A673 (cell line): ENCODE measurements around the gene TMC3. TPM values are rescaled to one million over a fixed set of nuclear protein-coding genes. Genes with fewer than 3 reads are reported as not detected.
A peak's percentile ranks its signal among the peaks of the same experiment; 100 is the strongest.

Experiments
- BruUV-seq: library from RNA; stranded (reverse); fragments of 400-500 nt; replicated peaks from 2 replicates; lab custom pipeline; 2021; lab: Mats Ljungman, UMichigan
- CTCF ChIA-PET: fragments of 300-600 bp; sonication (Branson Sonifier 250); formaldehyde crosslinking; loops from one replicate; lab custom pipeline; 2022; ENCODE audit warnings: antibody characterized with exemption; lab: Charles Lee
- POLR2A ChIA-PET: fragments of 300-600 bp; sonication (Branson Sonifier 250); formaldehyde crosslinking; loops from one replicate; lab custom pipeline; 2022; ENCODE audit warnings: antibody characterized with exemption; ENCODE audit not compliant: low non-redundant PET; lab: Charles Lee
- DNase-seq: peaks from one replicate; pipeline ENCODE4 v3.0.0-alpha.2; 2015; ENCODE audit warnings: low spot score
- H3K27ac ChIP-seq: fragments of 200-600 bp; sonication (generic); 2 replicates; pipeline ENCODE4 v1.5.1; 2016; ENCODE audit warnings: mixed run types, low read depth, mild to moderate bottlenecking, mixed read lengths, antibody characterized with exemption, low read length; ENCODE audit not compliant: poor library complexity, severe bottlenecking
- H3K27me3 ChIP-seq: fragments of 200-600 bp; sonication (generic); replicated peaks from 2 replicates; pipeline ENCODE4 v1.6.1; 2017; ENCODE audit warnings: mixed run types, low read depth, mild to moderate bottlenecking, mixed read lengths, antibody characterized with exemption, low read length; ENCODE audit not compliant: insufficient read depth, poor library complexity
- H3K36me3 ChIP-seq: fragments of 200-600 bp; sonication (generic); 2 replicates; pipeline ENCODE4 v1.6.1; 2016; ENCODE audit warnings: mixed run types, mild to moderate bottlenecking, mixed read lengths, antibody characterized with exemption, low read length; ENCODE audit not compliant: insufficient read depth, poor library complexity, severe bottlenecking
- H3K4me1 ChIP-seq: fragments of 200-600 bp; sonication (generic); 2 replicates; pipeline ENCODE4 v1.6.1; 2017; ENCODE audit warnings: mixed run types, mild to moderate bottlenecking, mixed read lengths, antibody characterized with exemption, low read length; ENCODE audit not compliant: insufficient read depth, poor library complexity, severe bottlenecking
- H3K4me3 ChIP-seq: fragments of 200-600 bp; sonication (generic); 2 replicates; pipeline ENCODE4 v1.5.1; 2016; ENCODE audit warnings: low read depth, mixed run types, mild to moderate bottlenecking, mixed read lengths, low read length; ENCODE audit not compliant: poor library complexity, severe bottlenecking
- H3K9me3 ChIP-seq: fragments of 200-600 bp; sonication (generic); 2 replicates; pipeline ENCODE4 v1.6.1; 2016; ENCODE audit warnings: mixed run types, low read depth, mild to moderate bottlenecking, mixed read lengths, antibody characterized with exemption, low read length; ENCODE audit not compliant: poor library complexity, severe bottlenecking
- CTCF ChIP-seq: fragments of 300-800, 200-600 bp; sonication (generic); conservative IDR thresholded peaks from 2 replicates; pipeline ENCODE4 v1.5.1; 2017; ENCODE audit warnings: low read depth, mild to moderate bottlenecking, antibody characterized with exemption, low read length, moderate library complexity, mixed read lengths
- EZH2 ChIP-seq: fragments of 200-600 bp; sonication (generic); IDR thresholded peaks from 2 replicates; pipeline ENCODE4 v1.6.1; 2017; ENCODE audit warnings: borderline replicate concordance, low read depth, mild to moderate bottlenecking, mixed read lengths, antibody characterized with exemption, low read length; ENCODE audit not compliant: poor library complexity, severe bottlenecking
- intact Hi-C: fragments of 100-400 bp; cut with micrococcal nuclease; formaldehyde crosslinking; loops from one replicate; pipeline ENCODE4 v1.10.0; 2022; ENCODE audit not compliant: unreplicated experiment
- total RNA-seq: library from RNA; stranded (reverse); gene quantifications from 2 replicates; pipeline ENCODE4 v1.2.3, GENCODE V29; 2021

The TMC3 gene
- total RNA-seq, 1 experiment from 2014 or later = not detected

DNA sequence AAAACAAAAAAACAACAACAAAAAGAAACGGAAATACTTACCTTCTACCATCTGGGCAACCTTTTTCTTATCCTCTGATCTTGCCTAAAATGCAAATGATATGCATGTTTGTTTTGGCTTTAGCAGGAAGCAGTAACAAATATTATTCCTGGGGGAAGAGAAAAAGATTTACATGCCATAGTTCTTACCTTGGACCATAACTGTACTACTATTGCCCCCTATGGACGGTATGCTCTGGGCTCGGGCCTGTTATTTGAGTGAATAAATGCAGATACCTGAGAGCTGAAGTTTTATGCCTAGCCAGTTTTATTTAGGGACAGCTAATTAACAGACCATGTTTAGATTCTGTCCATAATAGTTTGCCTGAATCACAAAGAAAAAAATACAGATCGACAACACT is 37.4 kb downstream of the TMC3 start:
- TF ChIP-seq EZH2 (no peak), CTCF (peak; percentile 45)
- no peak overlapping the region for H3K27ac ChIP-seq
- CTCF ChIA-PET = interaction anchor here (1.2 kb wide), 2 partner anchors 62 to 71 kb away, joined by 3 to 4 read pairs; no protein-coding TSS in a partner anchor
- POLR2A ChIA-PET = no interaction called here
- BruUV-seq = no TSS peak
- no peaks in the 10 kb centered on the region for H3K27me3 ChIP-seq
- H3K4me1 ChIP-seq = no peaks in the 10 kb centered on the region
- intact Hi-C loops = no loop called here
- no peaks in the 10 kb centered on the region for H3K9me3 ChIP-seq
- DNase-seq = peak; percentile 31
- H3K4me3 ChIP-seq = no peak overlapping the region
- H3K36me3 ChIP-seq = no peaks in the 10 kb centered on the region

- POLR2A ChIA-PET = no interaction called here
- intact Hi-C loops = no loop called here
- Histone ChIP-seq H3K27ac (no peak overlapping the region), H3K4me1 (no peaks in the 10 kb centered on the region), H3K4me3 (no peak overlapping the region), H3K9me3 (no peaks in the 10 kb centered on the region), H3K27me3 (no peaks in the 10 kb centered on the region), H3K36me3 (no peaks in the 10 kb centered on the region)
- BruUV-seq = no TSS peak
- no peak for TF ChIP-seq EZH2
- TF ChIP-seq CTCF = no peak
- DNase-seq = no peak
- CTCF ChIA-PET = no interaction called here
Observed at GRCh38 chr15:81335631-81336030, 38.4 kb downstream of the TMC3 start.

GRCh38 chr15:81334768-81335435 is 39.1 kb downstream of the TMC3 start:
- Histone ChIP-seq H3K4me3 (no peak overlapping the region), H3K9me3 (no peaks in the 10 kb centered on the region), H3K27ac (no peak overlapping the region), H3K27me3 (no peaks in the 10 kb centered on the region), H3K36me3 (no peaks in the 10 kb centered on the region), H3K4me1 (no peaks in the 10 kb centered on the region)
- ChIA-PET CTCF (no interaction called here), POLR2A (no interaction called here)
- no peak for DNase-seq
- BruUV-seq = no TSS peak
- intact Hi-C loops = no loop called here
- TF ChIP-seq EZH2 (no peak), CTCF (no peak)
